ENCODE data around the gene ATP8A1.

Gene ATP8A1

GRCh38 chr4:42649870-42650269 is 7.0 kb downstream of the ATP8A1 start:
- no peak for DNase-seq (ENCODE audit: low read depth)
- no peak for TF ChIP-seq CTCF (IDR thresholded peaks at IDR 0.05; ENCODE audit: insufficient read depth, low read depth, low read length, missing control alignments)
- no peak overlapping the region for H3K4me3 ChIP-seq (ENCODE audit: low read length)

GRCh38 chr4:42646999-42647541 is 9.8 kb downstream of the ATP8A1 start:
- DNase-seq (ENCODE audit: low read depth), result no peak

GRCh38 chr4:42646013-42646784 is 10.7 kb downstream of the ATP8A1 start:
- no peak for DNase-seq (ENCODE audit: low read depth)
- no peak for TF ChIP-seq CTCF (IDR thresholded peaks at IDR 0.05; ENCODE audit: insufficient read depth, low read depth, low read length, missing control alignments)
- H3K4me3 ChIP-seq (ENCODE audit: low read length), result no peak overlapping the region

More at GRCh38 chr4:42646999-42647541, 9.8 kb downstream of the ATP8A1 start:
- TF ChIP-seq CTCF (IDR thresholded peaks at IDR 0.05; ENCODE audit: insufficient read depth, low read depth, low read length, missing control alignments), result no peak
- H3K4me3 ChIP-seq (ENCODE audit: low read length), result no peak overlapping the region

- no peak for TF ChIP-seq CTCF (IDR thresholded peaks at IDR 0.05; ENCODE audit: insufficient read depth, low read depth, low read length, missing control alignments)
- DNase-seq (ENCODE audit: low read depth), result no peak
- H3K4me3 ChIP-seq (ENCODE audit: low read length), result no peak overlapping the region
Observed at GRCh38 chr4:42644897-42645296, 12.0 kb downstream of the ATP8A1 start.

- H3K4me3 ChIP-seq (ENCODE audit: low read length), result no peak overlapping the region
- DNase-seq (ENCODE audit: low read depth), result no peak
- no peak for TF ChIP-seq CTCF (IDR thresholded peaks at IDR 0.05; ENCODE audit: insufficient read depth, low read depth, low read length, missing control alignments)
Observed at GRCh38 chr4:42643685-42644084, 13.2 kb downstream of the ATP8A1 start.

GRCh38 chr4:42642845-42643615 is 13.9 kb downstream of the ATP8A1 start:
- no peak for TF ChIP-seq CTCF (IDR thresholded peaks at IDR 0.05; ENCODE audit: insufficient read depth, low read depth, low read length, missing control alignments)
- H3K4me3 ChIP-seq (ENCODE audit: low read length), result no peak overlapping the region
- no peak for DNase-seq (ENCODE audit: low read depth)

All from epithelial cell of esophagus (primary cell).